ENCODE data around the gene FRMD4A. TPM values are rescaled to one million over a fixed set of nuclear protein-coding genes. Genes with fewer than 3 reads are reported as not detected.

The FRMD4A gene
- total and polyA plus RNA-seq, 2 of the 4 experiments (the other 2 are of a cell fraction) = 30.3 to 68.8 TPM

DNA sequence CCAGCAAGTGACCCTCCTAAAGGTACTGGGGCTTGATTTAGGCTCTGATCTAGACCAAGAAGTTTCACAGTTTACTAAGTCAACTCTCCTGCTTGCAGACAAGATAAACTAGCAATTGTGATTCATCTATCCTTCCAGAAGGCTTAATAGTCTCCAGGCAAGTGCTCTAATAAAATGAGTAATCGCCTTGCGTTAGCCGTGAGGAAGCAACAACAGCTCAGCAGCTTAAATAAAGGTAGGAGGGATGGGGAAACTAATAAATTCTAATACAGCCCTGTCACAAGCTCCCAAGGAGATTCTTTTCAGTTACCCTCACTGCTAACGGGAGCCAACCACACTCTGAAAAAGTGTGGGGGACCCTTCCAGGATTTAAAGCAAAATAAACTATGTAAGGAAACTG is 48.4 kb downstream of the FRMD4A start:
- Histone ChIP-seq H2AK5ac (ENCODE audit: low read depth, low read length) (no peak overlapping the region), H3K4ac (ENCODE audit: low read depth, low read length) (no peak overlapping the region), H3K4me1 (ENCODE audit: control insufficient read depth, insufficient read depth, low read length) (no peaks in the 10 kb centered on the region), H3K9me3 (ENCODE audit: control insufficient read depth, insufficient read depth, low read length) (peaks cover 3% of the 10 kb centered on the region; the same call in 1 of the 2 replicates), H3K27me3 (ENCODE audit: control insufficient read depth, insufficient read depth, low read length) (peaks cover 46% of the 10 kb centered on the region), H3K79me1 (ENCODE audit: low read depth in 1 of 2, low read length in 2 of 2) (no peaks in the 10 kb centered on the region), H2BK5ac (ENCODE audit: low read depth, low read length, poor library complexity, severe bottlenecking) (no peak overlapping the region), H3K9me1 (ENCODE audit: insufficient read depth, low read length) (no peaks in the 10 kb centered on the region), H3K36me3 (ENCODE audit: control insufficient read depth, insufficient read depth, low read length) (no peaks in the 10 kb centered on the region), H2AK9ac (replicated peaks; ENCODE audit: low read depth, low read length, poor library complexity) (no peak overlapping the region), H3K56ac (ENCODE audit: extremely low read depth, insufficient read depth, low read length) (no peak overlapping the region), H3K18ac (ENCODE audit: low read depth, low read length) (no peak overlapping the region), H3K14ac (replicated peaks; ENCODE audit: low read depth, low read length) (no peak overlapping the region), H3K4me3 (ENCODE audit: insufficient read depth, low read depth, low read length) (no peak overlapping the region), H4K91ac (ENCODE audit: insufficient read depth, low read depth, low read length) (no peak overlapping the region), H2BK120ac (ENCODE audit: low read depth, low read length) (no peak overlapping the region), H4K5ac (ENCODE audit: low read depth, low read length) (no peak overlapping the region), H3K4me2 (ENCODE audit: low read depth, low read length) (no peak overlapping the region), H4K20me1 (ENCODE audit: insufficient read depth, low read length) (no peaks in the 10 kb centered on the region), H3K9ac (ENCODE audit: low read depth, low read length) (no peak overlapping the region), H4K8ac (ENCODE audit: low read depth in 2 of 2, low read length in 2 of 2) (no peak overlapping the region), H2BK20ac (ENCODE audit: low read depth, low read length) (no peak overlapping the region), H2BK15ac (ENCODE audit: low read depth, low read length) (no peak overlapping the region), H2AFZ (replicated peaks; ENCODE audit: low read length, poor library complexity) (no peak overlapping the region), H3K23ac (ENCODE audit: low read depth, low read length) (no peak overlapping the region), H3K27ac (ENCODE audit: insufficient read depth, low read length) (no peak overlapping the region)
- dilution Hi-C loops (cut with HindIII; ENCODE audit: low sequenced_read_pairs, unreplicated experiment) = no loop called here
- BruUV-seq (replicated peaks) = no TSS peak
- WGBS, 2 experiments (ENCODE audit: extremely low coverage in 2 of 2, insufficient read length in 1 of 2) = no CpG with 5 or more reads among the region's 4 CpGs
- peak; percentile 44 for DNase-seq
- peak; percentile 69 for ATAC-seq (ENCODE audit: low read depth)
- in situ Hi-C loops (cut with MboI; ENCODE audit: low sequenced_read_pairs) = no loop called here
- POLR2A ChIA-PET (ENCODE audit: unreplicated experiment) = no interaction called here
- CTCF ChIA-PET = no interaction called here
- TF ChIP-seq, protein P1, sequence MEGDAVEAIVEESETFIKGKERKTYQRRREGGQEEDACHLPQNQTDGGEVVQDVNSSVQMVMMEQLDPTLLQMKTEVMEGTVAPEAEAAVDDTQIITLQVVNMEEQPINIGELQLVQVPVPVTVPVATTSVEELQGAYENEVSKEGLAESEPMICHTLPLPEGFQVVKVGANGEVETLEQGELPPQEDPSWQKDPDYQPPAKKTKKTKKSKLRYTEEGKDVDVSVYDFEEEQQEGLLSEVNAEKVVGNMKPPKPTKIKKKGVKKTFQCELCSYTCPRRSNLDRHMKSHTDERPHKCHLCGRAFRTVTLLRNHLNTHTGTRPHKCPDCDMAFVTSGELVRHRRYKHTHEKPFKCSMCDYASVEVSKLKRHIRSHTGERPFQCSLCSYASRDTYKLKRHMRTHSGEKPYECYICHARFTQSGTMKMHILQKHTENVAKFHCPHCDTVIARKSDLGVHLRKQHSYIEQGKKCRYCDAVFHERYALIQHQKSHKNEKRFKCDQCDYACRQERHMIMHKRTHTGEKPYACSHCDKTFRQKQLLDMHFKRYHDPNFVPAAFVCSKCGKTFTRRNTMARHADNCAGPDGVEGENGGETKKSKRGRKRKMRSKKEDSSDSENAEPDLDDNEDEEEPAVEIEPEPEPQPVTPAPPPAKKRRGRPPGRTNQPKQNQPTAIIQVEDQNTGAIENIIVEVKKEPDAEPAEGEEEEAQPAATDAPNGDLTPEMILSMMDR (conservative IDR thresholded peaks at IDR 0.05; ENCODE audit: low read depth, low read length) = no peak
- no peak for TF ChIP-seq RCOR1 (IDR thresholded peaks at IDR 0.05; ENCODE audit: insufficient replicate concordance, low read length)
- no peak for TF ChIP-seq POLR2A (IDR thresholded peaks at IDR 0.05; ENCODE audit: low read depth, low read length)
- no peak for TF ChIP-seq CEBPB (IDR thresholded peaks at IDR 0.05; ENCODE audit: low read depth, low read length)
- no peak for TF ChIP-seq ELK1 (IDR thresholded peaks at IDR 0.05; ENCODE audit: borderline replicate concordance, low read depth, low read length)
- TF ChIP-seq MXI1 (IDR thresholded peaks at IDR 0.05; ENCODE audit: borderline replicate concordance, low read depth, low read length) = no peak
- intact Hi-C loops (cut with micrococcal nuclease) = no loop called here

Data from IMR-90 (cell line).